Measurements from ENCODE around the gene IL31. TPM values are rescaled to one million over a fixed set of nuclear protein-coding genes. Genes with fewer than 3 reads are reported as not detected.

IL31 gene
- polyA plus RNA-seq (ENCODE audit: low read depth in 6 of 6): not detected

DNA sequence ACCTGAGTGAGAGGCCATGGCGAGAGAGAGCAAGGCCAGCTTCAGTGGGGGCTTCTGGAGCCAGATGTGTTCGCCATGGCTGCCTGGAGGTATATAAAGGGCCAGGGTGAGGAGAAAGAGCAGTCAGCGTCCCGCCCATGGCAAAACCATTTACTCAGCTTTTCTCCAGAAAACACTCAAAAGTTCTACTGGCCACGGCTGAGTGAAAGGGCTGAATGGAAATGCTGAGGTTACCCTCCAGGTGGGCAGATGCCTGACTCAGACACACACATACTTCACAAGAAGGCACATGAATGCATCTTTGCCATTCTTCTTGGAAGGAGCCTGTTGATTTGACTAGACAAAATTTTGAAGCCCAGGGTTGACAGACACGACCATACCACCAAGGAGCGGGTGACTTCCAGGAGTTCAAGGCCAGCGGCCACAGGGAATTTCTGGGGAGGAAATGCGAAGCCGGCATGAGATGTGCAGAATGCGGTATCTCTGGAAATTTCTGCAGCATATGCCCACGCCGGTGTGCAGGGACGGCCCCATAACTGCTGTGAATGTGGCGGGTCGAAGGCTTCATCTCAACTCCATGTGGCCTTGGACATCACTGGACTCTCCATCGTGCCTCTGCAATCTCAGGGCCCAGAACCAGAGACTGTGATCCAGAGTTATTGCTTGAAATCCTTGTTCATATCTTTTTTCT is at the start of gene IL31:
TSS of gene IL31 (minus strand) at position 67 of the 691 bp plus-strand sequence. CDS start at position 18, 49 bp downstream.
- no peaks in the 10 kb centered on the region for H3K9me3 Mint-ChIP-seq
- DNase-seq (no peak), ATAC-seq (ENCODE audit: low read depth in 2 of 2) (no peak)
- H3K4me1 Mint-ChIP-seq: peaks cover 0 to 6% (median 0%) of the 10 kb centered on the region in 3 donors
- peaks cover 0 to 17% (median 4%) of the 10 kb centered on the region in 3 donors for H3K27me3 Mint-ChIP-seq
- H3K27ac Mint-ChIP-seq: peak within 1 kb of the TSS in 2 of 6 donors; percentile 11 to 43
- no peak within 1 kb of the TSS for H3K4me3 Mint-ChIP-seq
- no peaks in the 10 kb centered on the region for H3K36me3 Mint-ChIP-seq

DNA sequence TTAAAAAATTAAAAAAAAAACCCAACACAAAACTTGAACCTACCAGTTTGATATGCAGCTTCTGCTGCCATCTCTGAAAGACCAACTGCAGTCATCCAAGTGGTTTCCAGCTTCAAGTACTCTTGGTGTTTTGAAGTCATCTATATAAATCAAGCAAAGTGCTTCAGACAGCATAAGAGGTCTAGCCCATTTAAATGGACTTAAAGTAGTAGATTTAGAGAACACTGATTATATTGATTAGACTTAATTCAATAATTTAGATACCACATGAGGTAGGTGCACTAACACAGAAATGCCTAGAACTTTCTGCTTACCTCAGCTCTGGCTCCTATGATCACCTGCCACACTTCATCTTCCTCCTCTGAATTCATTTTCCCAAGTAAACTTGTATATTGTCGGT is 42.4 kb upstream of the IL31 start:
- ATAC-seq (ENCODE audit: low read depth in 2 of 2) (no peak), DNase-seq (no peak)
- H3K9me3 Mint-ChIP-seq: no peaks in the 10 kb centered on the region
- H3K4me1 Mint-ChIP-seq: peaks cover 3 to 8% (median 7%) of the 10 kb centered on the region in 3 donors
- H3K36me3 Mint-ChIP-seq: peaks cover 14 to 21% of the 10 kb centered on the region in 2 donors
- no peak overlapping the region for H3K4me3 Mint-ChIP-seq
- H3K27ac Mint-ChIP-seq: no peak overlapping the region
- no peaks in the 10 kb centered on the region for H3K27me3 Mint-ChIP-seq

- ATAC-seq (ENCODE audit: low read depth in 2 of 2) (no peak), DNase-seq (no peak)
- H3K9me3 Mint-ChIP-seq: no peaks in the 10 kb centered on the region
- no peaks in the 10 kb centered on the region for H3K27me3 Mint-ChIP-seq
- no peak overlapping the region for H3K27ac Mint-ChIP-seq
- no peak overlapping the region for H3K4me3 Mint-ChIP-seq
- H3K4me1 Mint-ChIP-seq: peaks cover 0 to 7% (median 5%) of the 10 kb centered on the region in 3 donors
- H3K36me3 Mint-ChIP-seq: peaks cover 14 to 21% of the 10 kb centered on the region in 2 donors
These were observed 41.8 kb upstream of the IL31 start for GRCh38 chr12:122215771-122216170.

- Mint-ChIP-seq H3K27ac (peak overlapping the region in 1 of 6 donors; percentile 78), H3K4me1 (peaks cover 7 to 15% (median 11%) of the 10 kb centered on the region in 3 donors), H3K4me3 (peak overlapping the region in 1 of 8 donors; percentile 6), H3K27me3 (peaks cover 9 to 11% (median 11%) of the 10 kb centered on the region in 3 donors), H3K9me3 (no peaks in the 10 kb centered on the region), H3K36me3 (peaks cover 13 to 18% of the 10 kb centered on the region in 2 donors)
- no peak for DNase-seq
- no peak for ATAC-seq (ENCODE audit: low read depth in 2 of 2)
These were observed 34.2 kb upstream of the IL31 start for GRCh38 chr12:122208073-122208820.

- Mint-ChIP-seq H3K4me3 (no peak overlapping the region), H3K4me1 (peaks cover 9 to 23% (median 17%) of the 10 kb centered on the region in 3 donors), H3K36me3 (peaks cover 11 to 17% of the 10 kb centered on the region in 2 donors), H3K9me3 (no peaks in the 10 kb centered on the region), H3K27me3 (peaks cover 9 to 19% (median 16%) of the 10 kb centered on the region in 3 donors), H3K27ac (peak overlapping the region in 2 of 6 donors; percentile 24 to 26)
- no peak for DNase-seq
- ATAC-seq (ENCODE audit: low read depth in 2 of 2): no peak
These were observed 33.4 kb upstream of the IL31 start for GRCh38 chr12:122207391-122207790.

DNA sequence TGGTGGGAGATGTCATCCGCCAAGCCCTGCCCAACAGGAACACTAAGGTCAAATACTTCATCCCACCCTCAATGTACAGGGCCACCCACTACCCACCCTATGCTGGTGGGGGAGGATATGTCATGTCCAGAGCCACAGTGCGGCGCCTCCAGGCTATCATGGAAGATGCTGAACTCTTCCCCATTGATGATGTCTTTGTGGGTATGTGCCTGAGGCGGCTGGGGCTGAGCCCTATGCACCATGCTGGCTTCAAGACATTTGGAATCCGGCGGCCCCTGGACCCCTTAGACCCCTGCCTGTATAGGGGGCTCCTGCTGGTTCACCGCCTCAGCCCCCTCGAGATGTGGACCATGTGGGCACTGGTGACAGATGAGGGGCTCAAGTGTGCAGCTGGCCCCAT is 33.0 kb upstream of the IL31 start:
- H3K27me3 Mint-ChIP-seq: peaks cover 9 to 19% (median 16%) of the 10 kb centered on the region in 3 donors
- peaks cover 9 to 23% (median 17%) of the 10 kb centered on the region in 3 donors for H3K4me1 Mint-ChIP-seq
- ATAC-seq (ENCODE audit: low read depth in 2 of 2): no peak
- peaks cover 11 to 13% of the 10 kb centered on the region in 2 donors for H3K36me3 Mint-ChIP-seq
- H3K4me3 Mint-ChIP-seq: peak overlapping the region in 2 of 8 donors; percentile 6 to 34
- peak overlapping the region in 1 of 6 donors; percentile 24 for H3K27ac Mint-ChIP-seq
- no peaks in the 10 kb centered on the region for H3K9me3 Mint-ChIP-seq
- DNase-seq: no peak

- peaks cover 9 to 23% (median 17%) of the 10 kb centered on the region in 3 donors for H3K4me1 Mint-ChIP-seq
- no peaks in the 10 kb centered on the region for H3K9me3 Mint-ChIP-seq
- H3K4me3 Mint-ChIP-seq: peak overlapping the region in 2 of 8 donors; percentile 34 to 72
- DNase-seq: no peak
- H3K27ac Mint-ChIP-seq: peak overlapping the region in 3 of 6 donors; percentile 39 to 74 (median 69)
- peaks cover 11 to 13% of the 10 kb centered on the region in 2 donors for H3K36me3 Mint-ChIP-seq
- H3K27me3 Mint-ChIP-seq: peaks cover 9 to 22% (median 20%) of the 10 kb centered on the region in 3 donors
- ATAC-seq (ENCODE audit: low read depth in 2 of 2): no peak
These were observed 32.3 kb upstream of the IL31 start for GRCh38 chr12:122206111-122206881.

GRCh38 chr12:122205053-122205925 is 31.3 kb upstream of the IL31 start:
- Mint-ChIP-seq H3K36me3 (peaks cover 11 to 13% of the 10 kb centered on the region in 2 donors), H3K27ac (peak overlapping the region in 3 of 6 donors; percentile 29 to 72 (median 57)), H3K4me3 (peak overlapping the region in 7 of 8 donors; percentile 50 to 87 (median 72)), H3K4me1 (peaks cover 9 to 23% (median 17%) of the 10 kb centered on the region in 3 donors), H3K27me3 (peaks cover 9 to 32% (median 30%) of the 10 kb centered on the region in 3 donors), H3K9me3 (no peaks in the 10 kb centered on the region)
- ATAC-seq (ENCODE audit: low read depth in 2 of 2) (no peak), DNase-seq (no peak)

GRCh38 chr12:122204167-122205052 is 30.4 kb upstream of the IL31 start:
- Mint-ChIP-seq H3K27me3 (peaks cover 9 to 40% (median 39%) of the 10 kb centered on the region in 3 donors), H3K4me1 (peaks cover 9 to 23% (median 17%) of the 10 kb centered on the region in 3 donors), H3K36me3 (peaks cover 9 to 11% of the 10 kb centered on the region in 2 donors), H3K4me3 (peak overlapping the region; percentile 37 to 87 (median 73)), H3K27ac (peak overlapping the region in 3 of 6 donors; percentile 29 to 66 (median 32)), H3K9me3 (no peaks in the 10 kb centered on the region)
- DNase-seq: no peak
- ATAC-seq (ENCODE audit: low read depth in 2 of 2): peak; percentile 44 to 48

- H3K36me3 Mint-ChIP-seq: peaks cover 6 to 7% of the 10 kb centered on the region in 2 donors
- ATAC-seq (ENCODE audit: low read depth in 2 of 2) (peak; percentile 55 to 57), DNase-seq (peak; percentile 41)
- peaks cover 9 to 23% (median 17%) of the 10 kb centered on the region in 3 donors for H3K4me1 Mint-ChIP-seq
- H3K27me3 Mint-ChIP-seq: peaks cover 9 to 41% (median 41%) of the 10 kb centered on the region in 3 donors
- peak within 1 kb of the TSS in 1 of 6 donors; percentile 32 for H3K27ac Mint-ChIP-seq
- H3K4me3 Mint-ChIP-seq: peak within 1 kb of the TSS; percentile 77 to 89 (median 82)
- no peaks in the 10 kb centered on the region for H3K9me3 Mint-ChIP-seq
These were observed 29.5 kb upstream of the IL31 start, which contains the start of gene B3GNT4 for GRCh38 chr12:122203301-122204166. B3GNT4 (plus strand) TSS chr12:122203709; CDS start chr12:122204619, 910 bp downstream.

Data from naive B cell (primary cell).